NCI-H2029 (cell line): ENCODE measurements around the gene QRICH1.

ENCODE experiments used
- DNase-seq: peaks from one replicate; lab custom pipeline; 2025; lab: John Stamatoyannopoulos, UW

Gene QRICH1

GRCh38 chr3:49093853-49094767, at the start of gene QRICH1:
QRICH1 (minus strand) TSS chr3:49094071; CDS start chr3:49077017, 17,054 bp downstream.
- DNase-seq = peak; percentile 95

- no peak for DNase-seq
These were observed 46.2 kb upstream of the QRICH1 start for GRCh38 chr3:49140080-49140479.

GRCh38 chr3:49135499-49135898, 41.6 kb upstream of the QRICH1 start:
- no peak for DNase-seq

- no peak for DNase-seq
These were observed 40.8 kb upstream of the QRICH1 start for GRCh38 chr3:49134471-49135265.

GRCh38 chr3:49133226-49133951, 39.5 kb upstream of the QRICH1 start:
- DNase-seq = peak; percentile 59

GRCh38 chr3:49132437-49133225, 38.8 kb upstream of the QRICH1 start, which contains the start of gene LAMB2:
LAMB2 (minus strand) TSS chr3:49133050; CDS start chr3:49132867, 183 bp downstream.
- no peak for DNase-seq

GRCh38 chr3:49132073-49132436, 38.2 kb upstream of the QRICH1 start:
- DNase-seq = no peak

- DNase-seq = no peak
These were observed 37.7 kb upstream of the QRICH1 start for GRCh38 chr3:49131576-49131975.

- no peak for DNase-seq
These were observed 37.2 kb upstream of the QRICH1 start for GRCh38 chr3:49131040-49131439.

- DNase-seq = no peak
These were observed 31.3 kb upstream of the QRICH1 start for GRCh38 chr3:49124991-49125670.

- DNase-seq = no peak
These were observed 30.3 kb upstream of the QRICH1 start for GRCh38 chr3:49124203-49124602.

GRCh38 chr3:49123687-49124086, 29.8 kb upstream of the QRICH1 start:
- DNase-seq = no peak

GRCh38 chr3:49122886-49123545, 29.1 kb upstream of the QRICH1 start:
- no peak for DNase-seq

- DNase-seq = no peak
These were observed 28.6 kb upstream of the QRICH1 start for GRCh38 chr3:49122451-49122850.

GRCh38 chr3:49122022-49122421, 28.2 kb upstream of the QRICH1 start:
- no peak for DNase-seq

- no peak for DNase-seq
These were observed 27.4 kb upstream of the QRICH1 start for GRCh38 chr3:49121132-49121736.

GRCh38 chr3:49120438-49121131, 26.7 kb upstream of the QRICH1 start, which contains the start of gene USP19:
USP19 (minus strand) TSS chr3:49120823; CDS start chr3:49119145, 1,678 bp downstream.
- peak; percentile 94 for DNase-seq

- DNase-seq = no peak
These were observed 26.2 kb upstream of the QRICH1 start for GRCh38 chr3:49120096-49120437.

- DNase-seq = no peak
These were observed 25.6 kb upstream of the QRICH1 start for GRCh38 chr3:49119439-49119838.
